NT2/D1 (cell line): Measurements from ENCODE around the gene ROPN1L.

Experiments
- SUZ12 ChIP-seq: IDR thresholded peaks from 2 replicates; pipeline ENCODE4 v1.6.1; 2011; ENCODE audit not compliant: insufficient read length, insufficient read depth; ENCODE audit errors: extremely low read depth
- YY1 ChIP-seq: IDR thresholded peaks from 2 replicates; pipeline ENCODE4 v1.6.1; 2011; ENCODE audit not compliant: insufficient read length, insufficient read depth
- ZNF274 ChIP-seq: IDR thresholded peaks from 2 replicates; pipeline ENCODE4 v1.6.1; 2011; ENCODE audit warnings: mild to moderate bottlenecking, low read depth, low read length

DNA sequence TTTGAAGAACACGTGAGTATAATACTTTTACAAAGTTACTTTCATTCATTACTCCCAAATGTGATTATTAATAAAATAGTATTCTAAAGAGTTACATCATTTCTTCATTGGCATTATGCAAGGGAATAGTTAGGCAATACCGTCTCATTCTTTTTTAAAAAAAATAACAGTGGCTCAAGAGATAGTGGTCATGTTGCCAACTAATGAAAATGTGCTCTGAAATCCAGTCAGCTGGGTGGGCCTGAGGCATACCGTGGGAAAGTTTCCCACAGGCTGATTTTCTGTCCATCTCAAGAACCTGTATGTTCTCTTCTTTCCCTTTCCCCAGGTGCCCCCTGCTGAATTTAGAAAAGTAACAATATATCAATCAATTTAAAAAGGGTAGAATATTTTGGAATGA, 40.8 kb upstream of the ROPN1L start:
- TF ChIP-seq ZNF274 (no peak), YY1 (no peak), SUZ12 (no peak)
